ENCODE measurements around the gene DOCK10. TPM values are rescaled to one million over a fixed set of nuclear protein-coding genes. Genes with fewer than 3 reads are reported as not detected.

Gene DOCK10
- total and polyA plus RNA-seq, 10 of the 15 experiments (the other 5 are each of a cell fraction or from before 2014, with no cell fraction given): 16.9 to 120 (median 85.5) TPM

DNA sequence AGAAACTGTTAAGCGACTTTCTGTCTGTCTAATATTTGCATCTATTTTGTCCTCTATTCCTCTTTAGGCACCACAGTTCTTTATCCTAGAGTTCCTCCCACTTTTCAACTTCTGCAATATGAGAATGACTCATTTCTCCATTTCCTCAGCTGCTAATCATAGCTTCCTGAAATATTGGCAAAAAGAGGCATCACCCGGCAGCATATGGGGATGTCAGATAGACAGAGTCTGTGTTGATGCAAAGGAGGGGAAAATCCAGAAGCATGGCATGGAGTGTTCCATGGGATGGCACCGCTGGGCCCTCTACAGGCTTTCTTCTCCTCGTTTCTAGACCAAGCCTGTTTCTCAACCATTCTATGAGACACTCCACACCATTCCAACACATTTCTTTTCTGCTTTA is 93.4 kb downstream of the DOCK10 start:
- ChIA-PET RAD21 (ENCODE audit: unreplicated experiment) (interaction anchor here (0.9 to 1.3 kb wide), 3 partner anchors 9 to 12 kb away, joined by 3 to 5 read pairs (median 3); no protein-coding TSS in a partner anchor), CTCF (interaction anchor here (1.3 to 2.0 kb wide), 4 partner anchors 8 to 53 kb away, joined by 3 to 7 read pairs (median 6); no protein-coding TSS in a partner anchor), POLR2A (interaction anchor here (1.0 to 1.5 kb wide), 5 partner anchors 10 to 54 kb away, joined by 3 to 5 read pairs (median 4); no protein-coding TSS in a partner anchor), SMC1A (ENCODE audit: uncharacterized antibody, unreplicated experiment) (interaction anchor here (0.6 to 23.4 kb wide), 10 partner anchors 8 to 94 kb away, joined by 3 to 443 read pairs (median 4); no protein-coding TSS in a partner anchor)
- no TSS peak for BruUV-seq (replicated peaks)
- WGBS (ENCODE audit: insufficient coverage, insufficient replicate concordance, low lambda C conversion rate, missing lambda C conversion rate): 35% methylated on average over 4 of the region's 4 CpGs
- Histone ChIP-seq H3K9me3 (replicated peaks; ENCODE audit: control insufficient read depth, insufficient read depth, low read length) (no peaks in the 10 kb centered on the region), H3K27ac (ENCODE audit: control insufficient read depth, insufficient read depth) (peak overlapping the region; percentile 30; the same call in 1 of the 2 replicates), H3K4me3 (no peak overlapping the region), H3K36me3 (ENCODE audit: control insufficient read depth in 2 of 2, insufficient read depth in 2 of 2, low read length in 1 of 2) (no peaks in the 10 kb centered on the region), H3K27me3 (replicated peaks in 1 of 2; ENCODE audit: control insufficient read depth in 2 of 2, insufficient read depth in 2 of 2, low read length in 1 of 2) (no peaks in the 10 kb centered on the region), H3K9ac (ENCODE audit: control insufficient read depth, insufficient read depth, low read length) (no peak overlapping the region), H3K4me1 (ENCODE audit: control insufficient read depth, insufficient read depth, low read length) (peaks cover 57% of the 10 kb centered on the region), H4K20me1 (ENCODE audit: control insufficient read depth, insufficient read depth) (no peaks in the 10 kb centered on the region), H3K4me2 (ENCODE audit: control insufficient read depth, insufficient read depth) (peak overlapping the region; percentile 56; the same call in 1 of the 2 replicates), H3K79me2 (ENCODE audit: control insufficient read depth, insufficient read depth, low read length) (peaks cover 75% of the 10 kb centered on the region), H2AFZ (ENCODE audit: control insufficient read depth, low read depth, low read length) (no peak overlapping the region)
- in situ Hi-C loops (cut with MboI) (no loop called here), intact Hi-C loops (cut with micrococcal nuclease; ENCODE audit: unreplicated experiment) (loop anchor here (5.0 to 10.0 kb wide), 2 partner anchors 328 to 1886 kb away; partner anchors contain the start of gene RHBDD1)
- DNase-seq (ENCODE audit: low read depth, low spot score) (no peak), ATAC-seq (no peak), FAIRE-seq (no peak)
- TF ChIP-seq ZSCAN29 (IDR thresholded peaks at IDR 0.05) (no peak), NFYA (IDR thresholded peaks at IDR 0.05; ENCODE audit: borderline replicate concordance, low read depth, low read length) (no peak), BHLHE40 (IDR thresholded peaks at IDR 0.05; ENCODE audit: borderline replicate concordance in 1 of 2, low read depth in 2 of 2, low read length in 1 of 2) (no peak), ETV6 (conservative IDR thresholded peaks at IDR 0.05 in 1 of 2, IDR thresholded peaks at IDR 0.05 in 1 of 2; ENCODE audit: borderline replicate concordance in 1 of 2, low read depth in 1 of 2) (peak in 1 of 2 experiments; percentile 63; a peak in 2 of 4 replicates), RUNX3 (IDR thresholded peaks at IDR 0.05; ENCODE audit: low read length) (0 out of 2 replicates have a peak, but pooled peaks have one; percentile 25), JUNB (IDR thresholded peaks at IDR 0.05) (peak; percentile 63), NFIC (IDR thresholded peaks at IDR 0.05; ENCODE audit: low read depth, low read length) (0 out of 2 replicates have a peak, but pooled peaks have one; percentile 28), CBX5 (IDR thresholded peaks at IDR 0.05; ENCODE audit: low read depth) (0 out of 2 replicates have a peak, but pooled peaks have one; percentile 35), EED (IDR thresholded peaks at IDR 0.05; ENCODE audit: low read depth) (peak; percentile 83), TARDBP (IDR thresholded peaks at IDR 0.05; ENCODE audit: borderline replicate concordance) (no peak), IKZF1 (conservative IDR thresholded peaks at IDR 0.05) (peak; percentile 48; the same call in 1 of the 2 replicates), RB1 (IDR thresholded peaks at IDR 0.05; ENCODE audit: borderline replicate concordance) (no peak), CHD4 (IDR thresholded peaks at IDR 0.05) (no peak), IKZF2 (IDR thresholded peaks at IDR 0.05) (peak; percentile 36; a peak in 2 of 4 replicates), SPI1 (IDR thresholded peaks at IDR 0.05; ENCODE audit: borderline replicate concordance, insufficient read depth, low read depth, low read length) (peak; percentile 49; the same call in 1 of the 2 replicates)
- TF ChIP-seq, protein P1, sequence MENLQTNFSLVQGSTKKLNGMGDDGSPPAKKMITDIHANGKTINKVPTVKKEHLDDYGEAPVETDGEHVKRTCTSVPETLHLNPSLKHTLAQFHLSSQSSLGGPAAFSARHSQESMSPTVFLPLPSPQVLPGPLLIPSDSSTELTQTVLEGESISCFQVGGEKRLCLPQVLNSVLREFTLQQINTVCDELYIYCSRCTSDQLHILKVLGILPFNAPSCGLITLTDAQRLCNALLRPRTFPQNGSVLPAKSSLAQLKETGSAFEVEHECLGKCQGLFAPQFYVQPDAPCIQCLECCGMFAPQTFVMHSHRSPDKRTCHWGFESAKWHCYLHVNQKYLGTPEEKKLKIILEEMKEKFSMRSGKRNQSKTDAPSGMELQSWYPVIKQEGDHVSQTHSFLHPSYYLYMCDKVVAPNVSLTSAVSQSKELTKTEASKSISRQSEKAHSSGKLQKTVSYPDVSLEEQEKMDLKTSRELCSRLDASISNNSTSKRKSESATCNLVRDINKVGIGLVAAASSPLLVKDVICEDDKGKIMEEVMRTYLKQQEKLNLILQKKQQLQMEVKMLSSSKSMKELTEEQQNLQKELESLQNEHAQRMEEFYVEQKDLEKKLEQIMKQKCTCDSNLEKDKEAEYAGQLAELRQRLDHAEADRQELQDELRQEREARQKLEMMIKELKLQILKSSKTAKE (IDR thresholded peaks at IDR 0.05; ENCODE audit: low read depth, poor library complexity, severe bottlenecking): no peak
- TF ChIP-seq, protein P2, sequence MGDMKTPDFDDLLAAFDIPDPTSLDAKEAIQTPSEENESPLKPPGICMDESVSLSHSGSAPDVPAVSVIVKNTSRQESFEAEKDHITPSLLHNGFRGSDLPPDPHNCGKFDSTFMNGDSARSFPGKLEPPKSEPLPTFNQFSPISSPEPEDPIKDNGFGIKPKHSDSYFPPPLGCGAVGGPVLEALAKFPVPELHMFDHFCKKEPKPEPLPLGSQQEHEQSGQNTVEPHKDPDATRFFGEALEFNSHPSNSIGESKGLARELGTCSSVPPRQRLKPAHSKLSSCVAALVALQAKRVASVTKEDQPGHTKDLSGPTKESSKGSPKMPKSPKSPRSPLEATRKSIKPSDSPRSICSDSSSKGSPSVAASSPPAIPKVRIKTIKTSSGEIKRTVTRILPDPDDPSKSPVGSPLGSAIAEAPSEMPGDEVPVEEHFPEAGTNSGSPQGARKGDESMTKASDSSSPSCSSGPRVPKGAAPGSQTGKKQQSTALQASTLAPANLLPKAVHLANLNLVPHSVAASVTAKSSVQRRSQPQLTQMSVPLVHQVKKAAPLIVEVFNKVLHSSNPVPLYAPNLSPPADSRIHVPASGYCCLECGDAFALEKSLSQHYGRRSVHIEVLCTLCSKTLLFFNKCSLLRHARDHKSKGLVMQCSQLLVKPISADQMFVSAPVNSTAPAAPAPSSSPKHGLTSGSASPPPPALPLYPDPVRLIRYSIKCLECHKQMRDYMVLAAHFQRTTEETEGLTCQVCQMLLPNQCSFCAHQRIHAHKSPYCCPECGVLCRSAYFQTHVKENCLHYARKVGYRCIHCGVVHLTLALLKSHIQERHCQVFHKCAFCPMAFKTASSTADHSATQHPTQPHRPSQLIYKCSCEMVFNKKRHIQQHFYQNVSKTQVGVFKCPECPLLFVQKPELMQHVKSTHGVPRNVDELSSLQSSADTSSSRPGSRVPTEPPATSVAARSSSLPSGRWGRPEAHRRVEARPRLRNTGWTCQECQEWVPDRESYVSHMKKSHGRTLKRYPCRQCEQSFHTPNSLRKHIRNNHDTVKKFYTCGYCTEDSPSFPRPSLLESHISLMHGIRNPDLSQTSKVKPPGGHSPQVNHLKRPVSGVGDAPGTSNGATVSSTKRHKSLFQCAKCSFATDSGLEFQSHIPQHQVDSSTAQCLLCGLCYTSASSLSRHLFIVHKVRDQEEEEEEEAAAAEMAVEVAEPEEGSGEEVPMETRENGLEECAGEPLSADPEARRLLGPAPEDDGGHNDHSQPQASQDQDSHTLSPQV (IDR thresholded peaks at IDR 0.05): no peak
